Stimulated activated CD4-positive, alpha-beta T cell treated with anti-CD3 and anti-CD28 coated beads, Interleukin-12 subunit alpha, Interleukin-12 subunit beta, amount 100 ng/mL, for 48 hours (primary cell): ENCODE data around the gene TMEM92.
"Not testable (repeated sequence)": the region's sequence is repeated elsewhere in the genome, so short reads cannot be mapped to it uniquely, and the experiment has no call there.

Experiments
- DNase-seq, 3 donors: peaks; one replicate each; pipeline ENCODE4 v3.0.0-alpha.2; 2020; ENCODE audit warnings: low read depth in 2 of 3, low spot score in 1 of 3

The TMEM92 gene

DNA sequence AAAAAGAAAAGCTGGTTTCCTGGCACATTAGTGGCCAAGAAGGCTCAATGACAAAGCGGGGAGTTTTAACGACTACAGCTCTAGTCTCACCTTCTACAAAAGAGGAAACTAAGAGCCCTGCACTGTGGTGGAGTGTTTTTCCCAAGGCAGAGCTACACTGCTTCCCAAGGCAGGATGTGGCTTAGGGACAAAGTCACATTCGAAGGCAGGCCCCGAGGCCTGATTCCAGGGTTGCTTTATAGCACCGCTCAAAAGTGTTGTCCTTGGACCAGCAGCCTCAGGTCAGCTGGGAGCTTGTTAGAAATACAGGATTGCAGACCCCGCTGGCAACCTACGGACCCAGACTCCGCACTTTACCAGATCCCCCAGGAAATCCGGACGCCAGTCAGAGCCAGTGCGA is 23.8 kb downstream of the TMEM92 start:
- no peak for DNase-seq

DNA sequence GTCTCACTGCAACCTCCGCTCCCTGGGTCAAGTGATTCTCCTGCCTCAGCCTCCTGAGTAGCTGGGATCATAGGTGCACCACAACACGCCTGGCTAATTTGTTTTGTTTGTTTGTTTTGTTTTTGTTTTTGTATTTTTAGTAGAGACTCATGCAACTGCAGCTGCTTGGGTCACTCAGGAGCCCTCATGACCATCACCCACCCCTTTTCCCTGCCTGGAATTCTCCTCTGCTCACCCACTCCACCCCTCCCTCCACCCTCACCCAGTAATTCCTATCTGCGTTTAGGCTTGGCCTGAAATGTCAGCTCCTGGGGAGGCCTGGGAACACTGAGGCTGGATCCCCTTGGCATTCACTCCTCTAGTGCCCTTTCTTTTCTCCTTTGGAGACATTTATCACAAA is 25.5 kb downstream of the TMEM92 start:
- no peak for DNase-seq

DNA sequence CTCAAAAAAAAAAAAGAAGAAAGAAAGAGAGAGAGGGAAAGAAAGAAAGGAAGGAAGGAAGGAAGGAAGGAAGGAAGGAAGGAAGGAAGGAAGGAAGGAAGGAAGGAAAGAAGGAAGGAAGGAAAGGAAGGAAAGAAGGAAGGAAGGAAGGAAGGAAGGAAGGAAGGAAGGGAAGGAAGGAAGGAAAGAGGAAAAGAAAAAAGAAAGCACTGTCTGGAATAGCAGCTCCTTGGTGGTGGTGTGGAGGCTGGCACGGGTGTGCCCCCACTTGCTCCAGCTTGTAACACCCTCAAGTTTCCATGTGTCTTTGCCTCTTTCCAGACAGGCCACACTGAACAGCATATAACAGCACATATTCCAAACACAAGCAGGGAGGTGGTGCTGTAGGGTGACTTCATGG is 26.6 kb downstream of the TMEM92 start:
- DNase-seq: not testable (repeated sequence)

DNA sequence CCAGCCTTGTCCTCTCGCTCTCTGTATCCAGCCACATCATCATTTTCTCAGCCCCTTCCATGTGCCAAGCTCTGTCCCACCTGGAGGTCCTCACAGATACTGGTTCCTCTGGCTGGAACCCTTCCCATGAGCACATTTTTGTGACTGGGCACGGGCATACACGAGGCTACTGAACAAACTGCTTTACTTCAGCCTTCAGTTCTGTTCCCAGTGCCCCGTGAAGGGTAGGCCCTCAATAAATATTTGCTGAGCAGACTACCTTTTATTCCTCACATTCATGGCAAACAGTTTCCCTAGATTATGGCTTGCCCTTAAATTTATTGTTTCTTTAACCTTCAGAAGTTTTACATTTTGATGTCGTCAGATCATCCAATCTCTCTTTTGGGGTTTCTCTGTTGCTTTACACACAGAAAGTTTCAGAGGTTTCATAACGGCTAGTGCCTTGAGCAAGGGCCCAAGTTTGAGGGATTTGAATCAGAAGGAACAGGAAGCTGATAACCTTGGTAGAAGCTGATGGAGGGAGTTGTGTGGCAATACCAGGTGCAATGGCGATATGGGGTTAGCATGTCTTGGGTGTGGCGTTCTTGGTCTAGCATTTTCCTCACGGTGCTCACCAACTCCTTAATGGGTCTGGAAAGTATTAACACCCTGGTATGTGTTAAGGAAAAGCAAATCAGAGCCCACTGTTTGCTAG is 27.8 kb downstream of the TMEM92 start:
- no peak for DNase-seq

DNA sequence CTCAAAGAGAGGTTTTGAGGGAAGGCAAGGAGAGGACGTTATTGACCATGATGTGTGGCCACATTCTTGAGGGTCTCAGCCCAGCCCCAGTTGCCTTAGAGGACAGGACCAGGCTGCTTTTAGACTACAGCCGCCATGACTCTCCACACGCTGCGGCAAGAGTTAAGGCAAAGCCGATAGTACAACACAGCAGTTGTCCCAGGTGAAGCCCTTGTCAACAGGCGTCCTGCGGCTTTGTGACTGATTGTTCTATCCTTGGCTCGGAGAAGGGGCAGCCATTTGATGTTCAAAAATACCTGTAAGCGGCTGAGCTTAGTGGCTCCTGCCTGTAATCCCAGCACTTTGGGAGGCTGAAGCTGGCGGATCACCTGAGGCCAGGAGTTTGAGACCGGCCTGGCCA is 28.8 kb downstream of the TMEM92 start:
- no peak for DNase-seq

DNA sequence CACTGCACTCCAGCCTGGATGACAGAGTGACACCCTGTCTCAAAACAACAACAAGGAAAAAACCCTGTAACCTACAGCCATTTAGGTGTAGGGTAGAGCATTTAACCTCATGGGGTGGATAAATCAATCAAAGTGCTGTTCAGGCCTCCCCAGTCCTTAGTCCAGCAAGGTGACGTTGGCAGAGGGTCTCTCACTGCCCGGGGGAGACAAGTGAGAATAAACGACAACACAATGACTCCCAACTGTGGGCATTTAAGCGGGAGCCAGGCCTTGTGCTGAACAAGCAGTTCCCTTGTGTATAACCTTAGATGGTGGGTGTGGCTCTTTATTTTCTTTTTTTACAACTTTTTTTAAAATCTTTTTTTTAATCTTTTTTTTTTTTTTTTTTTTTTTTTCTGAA is 29.3 kb downstream of the TMEM92 start:
- no peak for DNase-seq

DNA sequence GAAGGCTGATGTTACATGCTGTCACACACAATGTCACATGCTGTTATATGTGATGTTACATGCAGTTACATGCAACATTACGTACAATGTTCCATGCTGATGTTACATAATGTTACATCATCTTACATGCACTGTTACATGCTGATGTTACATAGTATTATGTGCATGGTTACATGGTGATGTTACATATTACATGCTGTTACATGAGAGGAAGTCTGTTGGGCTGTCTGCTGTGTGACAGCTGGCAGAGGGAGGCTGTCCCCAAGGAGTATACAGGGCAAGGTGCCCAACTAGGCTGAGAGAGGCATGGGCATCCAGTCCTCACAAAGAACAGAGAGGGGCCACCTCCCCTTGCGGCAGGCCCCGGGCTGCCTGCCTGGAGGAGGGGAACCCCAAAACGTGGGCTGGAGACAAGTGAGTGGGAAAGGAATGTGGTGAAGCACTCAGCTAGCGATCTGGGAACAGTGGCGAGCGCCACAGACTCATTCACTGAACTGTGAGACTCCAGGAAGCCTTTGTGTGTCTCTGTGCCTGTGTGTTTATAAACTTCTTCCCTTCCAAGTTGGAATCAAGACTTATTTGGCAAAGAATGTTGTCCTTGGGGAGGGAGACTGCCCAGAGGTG is 30.6 kb downstream of the TMEM92 start:
- DNase-seq: no peak

DNA sequence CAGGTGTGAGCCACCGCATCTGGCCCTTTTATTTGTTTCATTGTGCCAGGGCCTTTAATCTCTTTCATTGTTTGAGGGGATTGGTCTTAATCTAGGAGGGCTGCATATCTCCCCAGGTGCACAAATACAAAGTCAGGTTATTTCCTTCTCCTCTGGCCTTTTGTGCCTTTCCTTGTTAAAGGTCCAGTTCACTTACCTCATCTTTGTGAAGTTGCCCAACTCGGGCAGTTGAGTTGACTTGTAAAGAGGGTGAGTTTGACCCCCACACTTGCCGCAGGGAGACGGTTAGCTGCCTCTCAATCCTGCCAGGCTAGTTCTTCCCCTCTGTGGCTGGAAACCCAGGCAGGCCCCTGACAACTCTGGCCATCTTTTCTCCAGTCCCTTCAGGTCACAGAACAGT is 33.4 kb downstream of the TMEM92 start:
- DNase-seq: no peak

DNA sequence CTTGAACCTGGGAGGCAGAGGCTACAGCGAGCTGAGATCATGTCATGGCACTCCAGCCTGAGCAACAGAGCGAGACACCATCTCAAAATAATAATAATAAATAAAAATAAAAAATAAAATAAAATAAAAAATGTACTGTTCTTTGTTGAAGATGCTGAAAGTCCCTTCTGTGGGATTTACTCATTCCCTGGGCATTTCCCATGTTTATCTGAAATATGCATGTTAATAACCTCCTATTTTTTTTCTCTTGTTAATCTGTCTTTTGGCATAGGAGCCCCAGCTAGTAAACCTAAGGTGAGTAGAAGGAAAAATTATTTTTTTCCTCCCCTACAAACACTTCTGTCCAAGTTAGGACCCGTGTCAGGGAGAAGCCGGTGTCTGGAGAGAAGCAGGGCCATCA is 34.4 kb downstream of the TMEM92 start:
- no peak for DNase-seq

DNA sequence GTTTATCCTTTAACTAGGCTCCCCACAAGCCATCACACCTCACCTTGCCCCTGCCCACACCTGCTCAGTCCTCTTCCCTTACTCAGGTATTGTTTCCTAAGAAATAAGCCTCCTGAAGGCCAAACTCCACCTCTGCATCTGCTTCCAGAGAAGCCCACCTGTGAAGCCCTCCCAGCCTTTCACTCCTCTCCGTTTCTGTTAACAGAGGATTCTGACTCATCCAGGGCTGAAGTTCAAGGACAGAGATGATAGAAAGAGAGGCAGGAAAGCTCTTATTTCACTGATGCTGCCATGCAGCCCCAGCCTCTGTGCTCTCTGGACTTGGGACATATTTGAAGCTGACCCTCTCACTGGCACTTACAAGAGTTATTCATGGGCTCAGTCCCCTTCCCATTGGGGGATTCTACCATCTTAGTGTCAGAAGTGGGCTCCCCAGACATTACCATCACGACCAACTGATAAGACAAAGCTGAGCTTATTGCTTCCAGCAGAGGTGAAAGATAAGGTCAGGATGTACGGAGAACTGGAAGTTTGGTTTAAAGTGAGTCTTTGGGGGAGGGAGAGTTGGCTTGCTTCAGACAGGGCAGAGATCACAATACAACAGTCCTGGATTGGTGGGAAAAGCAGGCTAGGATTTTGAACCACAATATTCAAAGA is 36.3 kb downstream of the TMEM92 start:
- no peak for DNase-seq

DNA sequence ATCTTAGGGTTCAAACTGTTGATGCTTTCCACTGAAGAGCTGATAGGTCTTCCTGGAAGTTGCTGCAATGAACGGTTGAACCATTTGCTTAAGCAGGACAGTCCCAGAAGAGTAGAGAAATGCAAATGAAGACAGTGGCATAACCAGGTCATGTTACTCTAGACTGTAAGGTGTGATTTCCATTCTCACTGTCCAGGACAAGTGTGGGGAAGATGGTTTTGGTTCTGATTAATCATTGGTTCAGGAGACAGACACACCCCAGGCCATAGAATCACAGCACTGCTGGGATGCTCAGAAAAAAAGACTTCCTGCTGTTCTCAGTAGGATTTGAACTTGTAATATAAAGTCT is 36.8 kb downstream of the TMEM92 start:
- DNase-seq: no peak

DNA sequence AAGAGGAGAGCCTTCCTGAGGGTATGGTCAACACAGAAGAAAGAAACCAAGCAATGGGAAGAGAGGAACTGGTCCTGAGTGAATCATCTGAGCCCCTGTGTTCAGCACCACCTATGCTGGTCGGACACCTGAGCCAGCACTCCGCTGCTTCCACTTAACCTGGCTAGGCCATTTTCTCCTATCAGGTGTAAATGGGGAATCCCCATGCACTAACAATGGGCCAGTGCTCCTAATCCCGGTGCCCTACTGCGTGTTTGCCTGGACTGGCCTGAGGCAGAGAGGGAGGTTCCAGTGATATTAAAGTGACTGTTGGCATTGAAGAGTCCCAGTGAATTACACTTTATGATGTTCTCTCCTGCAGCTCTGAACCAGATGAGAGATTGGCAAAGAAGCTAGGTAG is 37.2 kb downstream of the TMEM92 start:
- no peak for DNase-seq

DNA sequence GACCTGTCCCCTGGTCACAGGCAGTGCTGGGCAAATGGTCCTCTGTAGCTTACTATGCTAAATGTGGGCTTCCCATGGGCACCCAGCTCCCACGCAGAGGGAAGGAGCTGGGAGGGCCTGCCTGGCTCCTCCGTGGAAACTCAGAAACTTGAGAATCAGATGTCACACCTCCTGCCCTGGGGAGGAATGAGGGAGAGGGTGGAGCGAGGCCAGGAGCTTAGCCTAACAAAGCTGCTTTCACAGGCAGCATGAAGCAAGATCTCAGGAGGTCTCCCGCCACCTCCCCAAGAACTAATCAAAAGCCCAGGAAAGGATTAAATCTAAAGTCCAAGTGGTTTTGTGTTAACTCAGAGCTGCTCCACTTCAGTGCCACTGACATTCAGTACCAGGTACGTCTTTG is 38.0 kb downstream of the TMEM92 start:
- no peak for DNase-seq

DNA sequence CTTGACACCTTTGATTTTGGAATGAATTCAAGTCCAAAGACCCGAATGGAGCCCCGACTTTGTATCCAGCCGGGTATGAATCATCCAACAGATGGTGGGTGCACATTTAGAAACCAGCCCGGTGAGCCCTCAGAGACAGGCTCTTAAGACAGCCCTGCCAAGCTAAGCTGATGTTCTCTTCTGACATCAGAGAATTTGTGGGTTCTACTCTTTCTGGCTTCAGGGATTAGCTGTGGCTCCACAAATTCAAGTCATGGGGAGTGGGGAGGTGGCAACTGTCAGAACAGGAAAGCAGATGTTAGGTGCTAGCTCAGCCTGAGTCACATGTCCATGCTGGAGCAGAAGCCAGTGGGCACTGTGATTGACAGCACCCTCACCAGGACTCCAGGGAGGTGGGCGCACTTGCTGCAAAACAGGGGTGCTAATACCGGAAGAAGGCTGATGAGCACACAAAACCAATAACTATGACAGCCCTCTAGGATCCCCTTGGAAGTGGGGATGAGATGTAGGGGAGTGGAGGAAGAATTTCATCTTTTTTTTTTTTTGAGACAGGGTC is 40.3 kb downstream of the TMEM92 start:
- DNase-seq: no peak

DNA sequence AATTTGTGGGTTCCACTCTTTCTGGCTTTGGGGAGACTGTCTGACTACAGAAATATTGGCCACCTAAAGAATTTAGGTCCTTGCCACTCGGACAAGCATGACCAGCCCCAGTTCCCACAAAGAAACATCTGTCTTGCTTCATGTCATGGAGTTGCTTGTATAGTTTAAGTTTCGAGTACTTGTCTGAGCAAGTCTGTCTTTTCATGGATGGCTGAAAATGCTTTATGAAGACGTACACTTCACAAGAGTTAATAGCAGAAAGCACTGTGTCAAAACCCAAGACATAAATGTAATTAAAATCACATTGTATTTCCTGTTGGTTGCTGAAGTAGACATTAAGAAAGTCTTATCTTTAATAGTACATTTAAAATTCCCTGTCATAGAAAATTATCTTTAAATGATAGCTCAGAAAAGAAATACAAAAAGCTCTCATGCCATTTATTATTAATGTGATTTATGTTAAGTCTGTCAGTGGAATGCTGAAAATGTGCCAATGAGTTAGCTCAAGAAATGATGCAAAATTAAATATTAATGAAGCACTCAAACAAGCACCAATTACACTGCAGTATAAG is 41.8 kb downstream of the TMEM92 start:
- no peak for DNase-seq

DNA sequence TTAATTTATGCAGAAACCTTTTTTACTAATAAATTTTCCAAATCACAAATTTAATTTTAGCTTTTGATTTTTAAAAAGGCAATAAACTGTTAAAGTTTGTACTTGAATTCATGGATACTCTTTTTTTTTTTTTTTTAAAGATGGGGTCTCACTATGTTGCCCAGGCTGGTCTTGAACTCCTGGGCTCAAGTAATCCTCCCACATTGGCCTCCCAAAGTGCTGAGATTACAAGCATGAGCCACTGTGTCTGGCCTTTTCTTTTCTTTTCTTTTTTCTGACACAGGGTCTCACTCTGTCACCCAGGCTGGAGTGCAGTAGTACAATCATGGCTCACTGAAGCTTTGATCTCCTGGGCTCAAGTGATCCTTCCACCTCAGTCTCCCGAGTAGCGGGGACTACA is 42.4 kb downstream of the TMEM92 start:
- DNase-seq: not testable (repeated sequence)

DNA sequence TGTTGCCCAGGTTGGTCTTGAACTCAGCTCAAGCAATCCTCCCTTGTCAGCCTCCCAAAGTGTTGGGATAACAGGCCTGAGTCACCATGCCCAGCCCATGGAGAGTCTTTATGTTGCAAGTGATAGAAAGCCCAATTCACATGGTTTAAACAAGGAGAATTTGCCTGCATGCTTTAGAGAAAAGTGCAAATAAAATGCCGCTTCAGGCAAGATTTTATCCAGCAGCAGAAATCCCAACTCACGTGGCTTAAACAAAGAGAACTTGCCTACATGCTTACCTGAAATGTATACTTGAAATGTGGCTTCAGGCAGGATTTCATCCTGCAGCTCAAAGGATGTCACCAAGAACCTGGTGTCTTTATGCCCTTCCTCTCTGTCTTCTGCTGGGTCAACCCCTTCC is 42.9 kb downstream of the TMEM92 start:
- no peak for DNase-seq

DNA sequence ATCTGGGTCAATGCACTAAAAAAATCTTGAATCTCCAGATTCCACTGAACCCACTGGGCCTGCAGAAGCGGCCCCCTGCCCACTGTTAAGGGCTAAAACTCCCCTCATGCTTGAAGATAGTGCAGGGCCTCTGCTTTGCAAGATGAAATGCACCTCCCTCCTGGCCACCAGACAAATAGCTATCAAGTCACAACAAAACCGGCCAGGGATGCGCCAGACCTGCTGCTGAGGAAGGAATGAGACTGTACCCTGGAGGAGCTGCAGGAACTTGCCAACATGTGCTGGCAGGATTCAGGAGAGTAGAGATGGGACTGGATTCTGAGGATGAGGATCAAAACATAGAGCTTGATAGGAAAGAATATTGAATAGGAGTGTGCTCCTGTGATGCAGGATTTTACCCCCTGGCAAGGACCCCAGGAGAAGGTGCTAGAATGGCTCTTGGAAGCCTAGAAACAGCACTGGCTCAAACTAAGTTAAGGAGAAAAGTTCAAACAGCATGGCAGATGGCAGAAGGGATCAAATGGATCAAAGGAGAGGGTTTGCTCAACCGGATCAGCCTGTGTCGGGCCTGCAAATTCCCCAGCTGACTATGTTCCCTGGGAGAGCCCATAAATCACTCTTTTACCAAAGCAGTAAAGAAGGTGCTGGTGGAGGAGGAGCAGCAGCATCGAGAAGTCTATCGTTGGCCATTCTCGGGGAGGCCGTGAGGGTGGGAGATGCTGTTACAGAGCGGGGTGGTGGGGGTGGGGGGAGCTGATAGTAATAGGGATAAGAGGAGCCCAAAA is 44.4 kb downstream of the TMEM92 start:
- DNase-seq: no peak

DNA sequence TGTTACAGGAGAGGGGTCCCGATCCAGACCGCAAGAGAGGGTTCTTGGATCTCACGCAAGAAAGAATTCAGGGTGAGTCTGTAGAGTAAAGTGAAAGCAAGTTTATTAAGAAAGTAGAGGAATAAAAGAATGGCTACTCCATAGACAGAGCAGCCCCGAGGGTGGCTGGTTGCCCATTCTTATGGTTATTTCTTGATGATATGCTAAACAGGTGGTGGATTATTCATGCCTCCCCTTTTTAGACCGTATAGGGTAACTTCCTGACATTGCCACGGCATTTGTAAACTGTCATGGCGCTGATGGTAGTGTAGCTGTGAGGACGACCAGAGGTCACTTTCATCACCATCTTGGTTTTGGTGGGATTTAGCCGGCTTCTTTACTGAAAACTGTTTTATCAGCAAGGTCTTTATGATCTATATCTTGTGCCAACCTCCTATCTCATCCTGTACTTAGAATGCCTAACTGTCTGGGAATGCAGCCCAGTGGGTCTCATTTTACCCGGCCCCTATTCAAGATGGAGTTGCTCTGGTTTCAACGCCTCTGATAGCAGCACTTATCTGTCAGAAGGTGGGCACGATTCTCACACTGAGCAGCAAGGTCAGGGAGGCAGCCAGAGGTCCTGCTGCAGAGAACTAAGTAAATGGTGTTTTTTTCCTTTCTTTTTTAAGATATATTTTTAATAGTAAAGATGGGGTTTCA is 45.2 kb downstream of the TMEM92 start:
- DNase-seq: no peak

DNA sequence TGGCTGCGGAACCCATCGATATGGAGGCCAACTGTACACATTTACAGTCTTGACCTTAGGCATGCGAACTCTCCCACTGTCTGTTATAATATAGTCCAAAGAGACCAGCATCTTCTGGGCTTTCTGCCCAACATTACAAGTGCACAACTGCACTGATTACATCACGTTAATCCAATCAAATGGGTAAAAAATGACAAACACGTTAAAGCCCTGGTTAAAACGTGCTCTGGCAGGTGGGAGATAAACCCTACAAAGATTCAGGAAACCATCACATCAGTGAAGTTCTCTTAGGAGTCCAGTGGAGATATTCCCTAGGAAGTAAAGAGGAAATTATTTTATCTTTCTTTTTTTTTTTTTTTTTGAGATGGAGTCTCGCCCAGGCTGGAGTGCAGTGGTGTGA is 48.0 kb downstream of the TMEM92 start:
- DNase-seq: no peak

DNA sequence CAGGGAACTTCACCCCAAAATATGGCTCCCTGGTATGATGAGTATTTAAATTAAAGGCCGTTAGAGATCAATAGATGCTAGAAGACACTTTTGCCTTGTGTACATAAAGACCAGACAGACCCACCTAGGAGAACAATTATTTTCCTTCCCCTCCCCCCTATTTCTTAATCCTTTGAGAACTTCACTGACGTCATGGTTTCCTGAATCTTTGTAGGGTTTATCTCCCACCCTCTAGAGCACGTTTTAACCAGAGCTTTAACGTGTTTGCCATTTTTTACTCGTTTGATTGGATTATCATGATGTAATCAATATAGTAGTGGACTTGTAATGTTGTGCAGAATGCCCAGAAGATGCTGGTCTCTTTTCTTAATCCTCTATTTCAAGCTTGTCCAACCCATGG is 48.8 kb downstream of the TMEM92 start:
- no peak for DNase-seq
